PFSK-1 (cell line): ENCODE measurements around the gene MLF1.

Source experiments
- FOXP2 ChIP-seq: optimal IDR thresholded peaks from 2 replicates; pipeline ENCODE3; 2011; ENCODE audit warnings: borderline replicate concordance, control low read depth, inconsistent platforms; ENCODE audit not compliant: insufficient read depth; ENCODE audit errors: extremely low read length, extremely low read depth
- POLR2AphosphoS5 ChIP-seq: IDR thresholded peaks from 2 replicates; pipeline ENCODE4 v1.6.1; 2012; ENCODE audit warnings: low read depth, mild to moderate bottlenecking, control low read depth, low read length, moderate library complexity
- REST ChIP-seq, 2 experiments: IDR thresholded peaks; 2 replicates each; pipeline versions ENCODE4 v1.6.1 to v1.8.0; 2011 to 2012; ENCODE audit warnings: low read depth in 2 of 2, low read length in 2 of 2, control low read depth in 1 of 2, inconsistent platforms in 1 of 2, mild to moderate bottlenecking in 1 of 2, moderate library complexity in 1 of 2; ENCODE audit not compliant: insufficient read depth in 1 of 2
- SIN3A ChIP-seq: IDR thresholded peaks from 2 replicates; pipeline ENCODE4 v1.6.1; 2012; ENCODE audit warnings: mild to moderate bottlenecking, low read length, moderate library complexity, borderline replicate concordance; ENCODE audit not compliant: insufficient read depth
- TAF1 ChIP-seq: IDR thresholded peaks from 2 replicates; pipeline ENCODE4 v1.6.1; 2012; ENCODE audit warnings: low read length, control low read depth, borderline replicate concordance; ENCODE audit not compliant: insufficient read depth

Gene MLF1

GRCh38 chr3:158573714-158574113, 2.7 kb downstream of the MLF1 start:
- TF ChIP-seq SIN3A (no peak), FOXP2 (no peak), TAF1 (no peak), POLR2AphosphoS5 (no peak)

- TF ChIP-seq FOXP2: no peak
- TF ChIP-seq SIN3A: no peak
- TF ChIP-seq REST (IDR thresholded peaks at IDR 0.05; ENCODE audit: insufficient read depth in 1 of 2, low read depth in 2 of 2, low read length in 2 of 2): no peak
- no peak for TF ChIP-seq POLR2AphosphoS5
- TF ChIP-seq TAF1: no peak
Measured at GRCh38 chr3:158574646-158575045, 3.7 kb downstream of the MLF1 start.

- no peak for TF ChIP-seq TAF1
- TF ChIP-seq POLR2AphosphoS5: no peak
- no peak for TF ChIP-seq SIN3A
- TF ChIP-seq REST (IDR thresholded peaks at IDR 0.05; ENCODE audit: insufficient read depth in 1 of 2, low read depth in 2 of 2, low read length in 2 of 2): no peak
- TF ChIP-seq FOXP2: no peak
Measured at GRCh38 chr3:158590223-158590622, 19.2 kb downstream of the MLF1 start.

- TF ChIP-seq TAF1 (no peak), SIN3A (no peak), FOXP2 (no peak), POLR2AphosphoS5 (no peak), REST (IDR thresholded peaks at IDR 0.05; ENCODE audit: insufficient read depth in 1 of 2, low read depth in 2 of 2, low read length in 2 of 2) (no peak)
Measured at GRCh38 chr3:158600787-158601186, 29.8 kb downstream of the MLF1 start.

- TF ChIP-seq TAF1 (no peak), FOXP2 (no peak), POLR2AphosphoS5 (no peak), SIN3A (no peak), REST (IDR thresholded peaks at IDR 0.05; ENCODE audit: insufficient read depth in 1 of 2, low read depth in 2 of 2, low read length in 2 of 2) (no peak)
Measured at GRCh38 chr3:158602227-158602626, 31.2 kb downstream of the MLF1 start.
